Body of pancreas (tissue), 4 donors: ENCODE measurements around the gene TPST2. TPM values are rescaled to one million over a fixed set of nuclear protein-coding genes. Genes with fewer than 3 reads are reported as not detected.
A peak's percentile ranks its signal among the peaks of the same experiment; 100 is the strongest.

Source experiments
- ATAC-seq: fragments of 150-250 bp; one replicate; pipeline ENCODE4 v1.9.1; 2016
- DNase-seq, 4 donors: peaks; one replicate each; pipeline ENCODE4 v3.0.0-alpha.2; 2019
- H3K27ac ChIP-seq, 4 donors: fragments of 200-600 bp; sonication (generic); 1 replicate in 3 of 4; 2 replicates in 1 of 4; pipeline versions ENCODE4 v1.5.1 to v1.6.1; 2016 to 2019; ENCODE audit warnings: mild to moderate bottlenecking in 1 of 4, mixed read lengths in 1 of 4, moderate library complexity in 1 of 4
- H3K27me3 ChIP-seq, 2 donors: fragments of 200-600 bp; sonication (generic); one replicate each; pipeline ENCODE4 v1.6.0; 2016; ENCODE audit warnings: mild to moderate bottlenecking in 1 of 2
- H3K36me3 ChIP-seq, 2 donors: fragments of 200-600 bp; sonication (generic); replicated peaks in 1 of 2; 2 replicates each; pipeline ENCODE4 v1.5.1; 2016; ENCODE audit warnings: low read depth in 2 of 2; ENCODE audit not compliant: insufficient read depth in 1 of 2
- H3K4me1 ChIP-seq: fragments of 200-600 bp; sonication (generic); one replicate; pipeline ENCODE4 v1.6.0; 2016
- H3K4me3 ChIP-seq, 2 donors: fragments of 200-600 bp; sonication (generic); 1 replicate in 1 of 2; 2 replicates in 1 of 2; pipeline ENCODE4 v1.5.1; 2016 to 2019
- H3K9me3 ChIP-seq, 3 donors: fragments of 200-600 bp; sonication (generic); 1 replicate in 2 of 3; 2 replicates in 1 of 3; pipeline ENCODE4 v1.5.1; 2016
- POLR2A ChIP-seq, 3 donors: fragments of 450-650 bp; IDR thresholded peaks; one replicate each; pipeline ENCODE4 v1.6.1; 2016; ENCODE audit warnings: antibody characterized with exemption in 3 of 3, mild to moderate bottlenecking in 2 of 3
- WGBS, 2 donors: methylation state at CpG; one replicate each; pipeline ENCODE4 v1.1.5; 2017; 5-methylcytosine and 5-hydroxymethylcytosine counted together
- intact Hi-C: fragments of 100-400 bp; cut with DNase I; formaldehyde crosslinking; loops from one replicate; pipeline ENCODE4 v1.15.1; 2023
- total RNA-seq, 2 donors: library from RNA; depleted of rRNA; stranded (reverse); fragments of >200 nt; gene quantifications; one replicate each; pipeline ENCODE4 v1.1.0, GENCODE V29; 2016
- TF ChIP-seq, protein P1 (sequence below), 7 experiments: fragments of 450-650 bp in 4 of 7; fragments of 200-600 bp in 3 of 7; sonication (generic) in 3 of 7; IDR thresholded peaks; one replicate each; pipeline ENCODE4 v1.5.1; 2016 to 2019; ENCODE audit warnings: antibody characterized with exemption in 7 of 7

The TPST2 gene
- total RNA-seq, 2 donors from 2014 or later = 547 to 586 TPM

DNA sequence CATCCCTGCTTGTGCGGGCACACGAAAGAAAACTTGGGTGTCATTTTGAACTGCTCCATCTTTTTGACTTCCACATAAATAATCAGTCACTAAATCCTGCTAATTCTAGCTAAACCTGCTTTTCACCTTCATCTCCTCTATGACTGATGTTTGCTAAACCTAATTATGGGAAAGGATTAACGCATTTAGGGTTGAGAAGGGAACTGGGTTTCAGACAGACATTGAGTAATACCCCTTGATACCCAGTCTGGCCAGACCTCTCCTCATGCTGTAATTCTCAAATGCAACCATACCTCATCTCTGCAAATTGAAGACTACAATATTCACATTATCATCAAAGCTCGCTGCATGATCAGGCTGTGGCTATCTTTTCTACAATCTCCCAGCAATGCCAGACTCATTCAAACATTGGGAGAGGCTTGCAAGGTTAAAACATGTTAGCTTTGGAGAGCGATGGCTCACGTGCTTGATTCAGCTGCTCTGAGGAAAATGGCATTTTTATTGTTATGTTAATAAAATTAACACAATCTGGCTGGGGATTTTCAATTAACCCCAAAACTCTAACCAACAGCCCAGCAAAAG lies 108.7 kb downstream of the TPST2 start:
- no peaks in the 10 kb centered on the region for H3K27me3 ChIP-seq
- intact Hi-C loops = no loop called here
- no peaks in the 10 kb centered on the region for H3K9me3 ChIP-seq
- H3K27ac ChIP-seq = no peak overlapping the region
- 46 to 52% methylated on average over 6 of the region's 6 CpGs for WGBS, 2 donors
- H3K36me3 ChIP-seq = peaks cover 0 to 6% of the 10 kb centered on the region in 2 donors
- DNase-seq (no peak), ATAC-seq (no peak)
- peaks cover 65% of the 10 kb centered on the region for H3K4me1 ChIP-seq
- no peak for TF ChIP-seq POLR2A (IDR thresholded peaks at IDR 0.05)
- TF ChIP-seq, protein P1, sequence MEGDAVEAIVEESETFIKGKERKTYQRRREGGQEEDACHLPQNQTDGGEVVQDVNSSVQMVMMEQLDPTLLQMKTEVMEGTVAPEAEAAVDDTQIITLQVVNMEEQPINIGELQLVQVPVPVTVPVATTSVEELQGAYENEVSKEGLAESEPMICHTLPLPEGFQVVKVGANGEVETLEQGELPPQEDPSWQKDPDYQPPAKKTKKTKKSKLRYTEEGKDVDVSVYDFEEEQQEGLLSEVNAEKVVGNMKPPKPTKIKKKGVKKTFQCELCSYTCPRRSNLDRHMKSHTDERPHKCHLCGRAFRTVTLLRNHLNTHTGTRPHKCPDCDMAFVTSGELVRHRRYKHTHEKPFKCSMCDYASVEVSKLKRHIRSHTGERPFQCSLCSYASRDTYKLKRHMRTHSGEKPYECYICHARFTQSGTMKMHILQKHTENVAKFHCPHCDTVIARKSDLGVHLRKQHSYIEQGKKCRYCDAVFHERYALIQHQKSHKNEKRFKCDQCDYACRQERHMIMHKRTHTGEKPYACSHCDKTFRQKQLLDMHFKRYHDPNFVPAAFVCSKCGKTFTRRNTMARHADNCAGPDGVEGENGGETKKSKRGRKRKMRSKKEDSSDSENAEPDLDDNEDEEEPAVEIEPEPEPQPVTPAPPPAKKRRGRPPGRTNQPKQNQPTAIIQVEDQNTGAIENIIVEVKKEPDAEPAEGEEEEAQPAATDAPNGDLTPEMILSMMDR (IDR thresholded peaks at IDR 0.05) = no peak
- no peak overlapping the region for H3K4me3 ChIP-seq

DNA sequence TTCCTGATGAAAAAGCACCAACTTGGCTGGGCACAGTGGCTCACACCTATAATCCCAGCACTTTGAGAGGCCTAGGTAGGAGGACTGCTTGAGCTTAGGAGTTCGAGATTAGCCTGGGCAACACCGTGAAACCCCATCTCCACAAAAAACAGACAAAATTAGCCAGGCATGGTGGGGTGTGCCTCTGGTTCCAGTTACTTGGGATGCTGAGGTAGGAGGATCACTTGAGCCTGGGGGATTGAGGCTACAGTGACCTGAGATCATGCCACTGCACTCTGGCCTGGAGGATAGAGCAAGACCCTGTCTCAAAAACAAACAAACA lies 109.4 kb downstream of the TPST2 start:
- H3K27ac ChIP-seq = peak overlapping the region in 2 of 4 donors; percentile 52 to 68
- intact Hi-C loops = no loop called here
- H3K4me1 ChIP-seq = peaks cover 61% of the 10 kb centered on the region
- no peak overlapping the region for H3K4me3 ChIP-seq
- H3K9me3 ChIP-seq = no peaks in the 10 kb centered on the region
- ATAC-seq (no peak), DNase-seq (no peak)
- TF ChIP-seq, protein P1 (IDR thresholded peaks at IDR 0.05) = no peak
- no peak for TF ChIP-seq POLR2A (IDR thresholded peaks at IDR 0.05)
- H3K36me3 ChIP-seq = peaks cover 0 to 7% of the 10 kb centered on the region in 2 donors
- no peaks in the 10 kb centered on the region for H3K27me3 ChIP-seq
- WGBS, 2 donors = 50 to 79% methylated on average over 2 of the region's 2 CpGs

- ATAC-seq = no peak
- no peaks in the 10 kb centered on the region for H3K9me3 ChIP-seq
- WGBS, 2 donors = 37 to 38% methylated on average over 12 of the region's 12 CpGs
Measured at GRCh38 chr22:26479792-26480610, 109.9 kb downstream of the TPST2 start.

DNA sequence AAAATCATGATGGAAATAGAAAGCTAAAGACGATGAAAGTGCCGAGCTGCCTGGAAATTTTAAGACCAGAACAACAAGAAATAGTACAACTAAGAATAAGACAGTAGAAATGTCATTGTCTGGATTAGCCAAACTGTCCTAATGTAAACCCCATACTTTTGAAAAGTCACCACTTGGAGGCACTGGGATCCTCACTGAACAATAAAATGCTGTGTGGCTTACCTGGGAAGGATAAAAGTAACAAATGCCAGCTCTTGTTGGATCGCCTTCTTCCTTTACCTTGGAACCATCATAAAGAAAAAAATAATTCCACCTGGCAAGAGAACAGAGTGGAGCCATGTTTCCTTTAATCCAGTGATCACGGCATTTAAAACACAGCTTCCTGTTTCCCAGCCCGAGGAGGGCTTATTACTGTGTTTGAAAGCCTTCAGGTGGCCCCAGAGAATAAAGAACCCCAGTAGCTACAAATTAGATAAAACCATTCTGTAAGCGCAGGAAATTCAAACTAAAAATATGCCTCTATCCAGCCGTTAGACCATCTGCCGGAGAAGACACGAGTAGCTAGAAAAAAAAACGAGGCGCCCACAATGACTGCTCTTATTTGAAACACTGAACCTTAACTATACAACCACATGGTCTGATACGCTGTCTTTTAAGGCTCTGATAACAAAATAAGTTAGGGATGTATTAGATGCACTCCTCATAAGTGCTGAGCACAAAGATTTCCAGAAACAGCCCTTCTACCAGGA lies 110.7 kb downstream of the TPST2 start:
- H3K4me3 ChIP-seq = peak overlapping the region in 1 of 2 donors; percentile 0
- no peak for ATAC-seq
- H3K27me3 ChIP-seq = no peaks in the 10 kb centered on the region
- no peak for DNase-seq
- intact Hi-C loops = no loop called here
- no peak for TF ChIP-seq POLR2A (IDR thresholded peaks at IDR 0.05)
- TF ChIP-seq, protein P1 (IDR thresholded peaks at IDR 0.05) = peak in 4 of 7 experiments; percentile 14 to 25 (median 18)
- H3K4me1 ChIP-seq = peaks cover 48% of the 10 kb centered on the region
- WGBS, 2 donors = 21 to 26% methylated on average over 12 of the region's 12 CpGs
- no peaks in the 10 kb centered on the region for H3K9me3 ChIP-seq
- peak overlapping the region in 3 of 4 donors; percentile 41 to 68 (median 52) for H3K27ac ChIP-seq
- H3K36me3 ChIP-seq = peaks cover 0 to 9% of the 10 kb centered on the region in 2 donors

More at GRCh38 chr22:26479792-26480610, 109.9 kb downstream of the TPST2 start:
- TF ChIP-seq POLR2A (IDR thresholded peaks at IDR 0.05) = no peak
- TF ChIP-seq, protein P1 (IDR thresholded peaks at IDR 0.05) = no peak
- peaks cover 55% of the 10 kb centered on the region for H3K4me1 ChIP-seq
- H3K27me3 ChIP-seq = no peaks in the 10 kb centered on the region
- H3K27ac ChIP-seq = peak overlapping the region in 3 of 4 donors; percentile 41 to 68 (median 52)
- DNase-seq = no peak
- H3K4me3 ChIP-seq = peak overlapping the region in 1 of 2 donors; percentile 0
- intact Hi-C loops = no loop called here
- H3K36me3 ChIP-seq = peaks cover 0 to 7% of the 10 kb centered on the region in 2 donors
